Measurements from ENCODE around the gene PEX1.

PEX1 gene

DNA sequence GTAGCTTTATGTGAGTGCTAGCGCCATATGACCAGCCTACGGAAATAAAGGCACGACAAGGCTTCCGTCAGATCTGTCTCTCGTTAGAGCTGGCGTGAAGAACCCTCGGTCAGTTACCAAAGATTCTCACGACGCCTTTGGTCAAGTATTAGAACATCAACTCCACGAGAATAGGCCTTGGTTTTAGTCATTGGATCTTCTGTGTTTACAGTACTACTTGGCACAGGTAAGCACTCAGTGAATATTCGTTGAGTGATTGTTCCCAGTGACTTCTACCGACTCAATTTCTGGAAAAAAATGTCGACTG is 591 bp upstream of the PEX1 start:
- no peak for DNase-seq (ENCODE audit: low read depth)
- TF ChIP-seq, protein P1, sequence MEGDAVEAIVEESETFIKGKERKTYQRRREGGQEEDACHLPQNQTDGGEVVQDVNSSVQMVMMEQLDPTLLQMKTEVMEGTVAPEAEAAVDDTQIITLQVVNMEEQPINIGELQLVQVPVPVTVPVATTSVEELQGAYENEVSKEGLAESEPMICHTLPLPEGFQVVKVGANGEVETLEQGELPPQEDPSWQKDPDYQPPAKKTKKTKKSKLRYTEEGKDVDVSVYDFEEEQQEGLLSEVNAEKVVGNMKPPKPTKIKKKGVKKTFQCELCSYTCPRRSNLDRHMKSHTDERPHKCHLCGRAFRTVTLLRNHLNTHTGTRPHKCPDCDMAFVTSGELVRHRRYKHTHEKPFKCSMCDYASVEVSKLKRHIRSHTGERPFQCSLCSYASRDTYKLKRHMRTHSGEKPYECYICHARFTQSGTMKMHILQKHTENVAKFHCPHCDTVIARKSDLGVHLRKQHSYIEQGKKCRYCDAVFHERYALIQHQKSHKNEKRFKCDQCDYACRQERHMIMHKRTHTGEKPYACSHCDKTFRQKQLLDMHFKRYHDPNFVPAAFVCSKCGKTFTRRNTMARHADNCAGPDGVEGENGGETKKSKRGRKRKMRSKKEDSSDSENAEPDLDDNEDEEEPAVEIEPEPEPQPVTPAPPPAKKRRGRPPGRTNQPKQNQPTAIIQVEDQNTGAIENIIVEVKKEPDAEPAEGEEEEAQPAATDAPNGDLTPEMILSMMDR (IDR thresholded peaks at IDR 0.05; ENCODE audit: control insufficient read depth, extremely low read depth, insufficient read depth): no peak

DNA sequence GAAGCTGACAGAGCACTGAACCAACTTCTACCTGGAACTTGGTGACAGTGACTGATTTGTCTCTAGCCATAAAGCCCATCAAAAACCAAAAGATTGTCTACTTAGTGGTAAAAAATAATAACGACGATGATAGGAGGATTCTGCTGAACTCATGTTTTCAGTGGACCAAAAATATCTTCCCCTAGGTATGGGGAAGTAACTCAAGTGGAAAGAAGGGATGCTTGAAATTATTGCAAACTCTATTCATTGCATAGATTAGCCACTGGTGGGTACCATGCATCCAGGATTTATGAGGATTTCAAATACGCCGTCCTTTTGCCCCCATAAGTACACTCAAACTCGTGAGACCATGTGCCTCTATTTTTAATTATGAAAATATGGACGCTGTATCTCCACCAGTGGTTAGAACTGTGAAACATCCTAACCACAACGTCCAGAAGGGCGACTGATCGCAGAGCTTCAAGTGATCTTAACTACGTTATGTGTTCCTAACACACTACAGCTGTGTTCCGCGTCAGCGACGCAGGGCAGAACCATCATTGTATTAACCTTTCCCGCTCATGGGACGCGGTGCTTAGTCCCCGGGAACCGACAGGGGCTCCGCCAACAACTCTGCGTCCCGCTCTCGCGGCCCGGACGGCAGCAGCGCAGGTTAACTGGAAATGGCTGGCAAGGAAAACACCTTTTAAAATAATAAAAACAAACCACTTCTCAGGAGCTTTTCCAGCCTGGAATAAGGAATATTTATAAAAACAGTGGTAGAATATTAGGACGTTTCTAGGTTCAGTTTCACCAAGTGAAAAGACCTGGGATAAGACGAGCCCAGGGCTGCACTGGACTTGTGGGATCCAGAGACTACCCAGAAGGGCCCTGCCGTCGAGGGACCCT is 776 bp downstream of the PEX1 start:
- peak; percentile 23 for DNase-seq (ENCODE audit: low read depth)
- TF ChIP-seq, protein P1 (IDR thresholded peaks at IDR 0.05; ENCODE audit: control insufficient read depth, extremely low read depth, insufficient read depth): no peak

More for the DNA sequence above, 591 bp upstream of the PEX1 start:
- H3K4me3 ChIP-seq (ENCODE audit: low read depth, low read length): peak overlapping the region; percentile 77

DNA sequence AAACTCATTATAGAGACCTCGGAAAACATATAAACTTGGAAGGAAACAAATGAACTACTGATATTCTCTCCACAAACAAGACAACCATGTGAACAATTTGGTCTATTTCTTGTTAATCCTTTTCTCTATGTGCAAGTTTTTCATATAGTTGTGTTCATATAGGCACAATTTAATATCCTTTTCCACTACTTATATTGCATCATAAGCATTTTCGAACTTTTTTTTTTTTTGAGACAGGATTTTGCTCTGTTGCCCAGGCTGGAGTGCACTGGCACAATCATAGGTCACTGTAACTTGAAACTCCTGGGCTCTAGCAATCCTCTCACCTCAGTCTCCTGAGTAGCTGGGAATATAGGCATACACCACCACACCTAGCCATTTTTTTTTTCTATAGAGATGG is 5.2 kb downstream of the PEX1 start:
- no peak overlapping the region for H3K4me3 ChIP-seq (ENCODE audit: low read depth, low read length)
- no peak for DNase-seq (ENCODE audit: low read depth)
- TF ChIP-seq, protein P1 (IDR thresholded peaks at IDR 0.05; ENCODE audit: control insufficient read depth, extremely low read depth, insufficient read depth): no peak

More for the DNA sequence above, 776 bp downstream of the PEX1 start:
- H3K4me3 ChIP-seq (ENCODE audit: low read depth, low read length): peak overlapping the region; percentile 77

DNA sequence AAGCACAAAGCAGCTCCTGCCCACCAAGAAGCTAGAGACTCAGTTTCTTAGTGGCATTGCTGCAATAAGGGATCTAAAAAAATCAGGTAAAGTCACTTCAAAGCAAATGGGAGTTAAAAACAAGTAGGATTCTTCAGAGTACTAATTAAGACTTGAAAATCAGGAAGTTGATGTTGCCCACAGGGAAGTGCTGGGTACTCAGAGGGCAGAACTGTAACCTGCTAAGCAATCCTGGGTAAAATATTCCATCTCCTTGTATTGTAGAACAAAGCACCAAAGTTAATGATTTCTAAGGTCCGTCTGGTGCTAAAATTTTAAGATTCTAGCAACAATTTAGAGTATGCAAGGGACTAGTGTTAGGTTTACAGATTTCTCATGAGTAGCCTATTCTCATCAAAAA is 8.3 kb downstream of the PEX1 start:
- DNase-seq (ENCODE audit: low read depth): no peak
- TF ChIP-seq, protein P1 (IDR thresholded peaks at IDR 0.05; ENCODE audit: control insufficient read depth, extremely low read depth, insufficient read depth): no peak
- H3K4me3 ChIP-seq (ENCODE audit: low read depth, low read length): no peak overlapping the region

DNA sequence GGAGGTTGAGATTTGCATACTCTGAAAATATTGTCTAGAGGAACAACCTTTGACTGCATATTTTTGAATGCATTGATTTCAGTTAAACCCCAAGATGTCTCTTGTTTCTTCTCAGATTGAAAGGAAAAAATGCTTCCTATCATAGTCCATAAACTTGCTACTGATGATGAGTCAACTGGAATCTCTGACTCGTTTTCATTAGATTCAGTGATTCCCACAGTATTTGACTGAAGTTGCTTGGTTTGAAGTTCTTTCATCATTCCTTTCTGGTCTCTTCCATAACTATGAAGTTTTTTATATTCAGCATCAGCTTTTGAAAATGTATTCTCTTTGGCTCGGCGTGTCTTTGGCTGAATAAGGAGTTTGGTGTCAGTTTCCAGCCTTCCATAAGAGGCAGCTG is 10.7 kb downstream of the PEX1 start:
- TF ChIP-seq, protein P1 (IDR thresholded peaks at IDR 0.05; ENCODE audit: control insufficient read depth, extremely low read depth, insufficient read depth): no peak
- DNase-seq (ENCODE audit: low read depth): no peak
- no peak overlapping the region for H3K4me3 ChIP-seq (ENCODE audit: low read depth, low read length)

DNA sequence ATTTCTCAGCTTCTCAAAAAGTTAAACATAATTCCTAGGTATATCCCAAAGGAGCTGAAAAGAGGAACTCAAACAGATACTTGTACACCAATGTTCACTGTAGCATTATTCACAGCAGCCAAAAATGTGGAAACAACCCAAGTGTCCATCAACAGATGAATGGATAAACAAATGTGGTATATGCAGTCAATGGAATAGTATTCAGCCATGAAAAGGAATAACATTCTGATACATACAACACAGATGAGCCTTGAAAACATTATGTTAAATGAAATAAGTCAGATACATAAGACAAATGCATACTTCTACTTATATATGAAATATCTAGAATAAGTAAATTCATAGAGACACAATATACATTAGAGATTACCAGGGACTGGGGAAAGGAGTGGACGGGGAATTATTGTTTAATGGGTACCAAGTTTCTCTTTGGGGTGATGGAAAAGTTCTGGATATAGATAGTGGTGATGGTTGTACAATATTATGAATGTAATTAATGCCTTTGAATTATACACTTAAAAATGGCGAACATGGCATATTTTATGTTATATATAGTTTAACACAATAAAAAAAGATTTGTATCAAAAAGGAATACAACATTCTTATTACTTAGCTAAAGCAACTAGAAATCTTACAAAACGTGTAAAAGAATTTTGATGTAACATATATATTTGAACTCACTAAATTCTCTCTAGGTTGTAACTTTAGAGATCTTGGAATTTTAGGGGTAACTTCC is 15.0 kb downstream of the PEX1 start:
- no peak overlapping the region for H3K4me3 ChIP-seq (ENCODE audit: low read depth, low read length)
- TF ChIP-seq, protein P1 (IDR thresholded peaks at IDR 0.05; ENCODE audit: control insufficient read depth, extremely low read depth, insufficient read depth): no peak
- no peak for DNase-seq (ENCODE audit: low read depth)

All from LNCaP clone FGC (cell line).